Activated CD8-positive, alpha-beta T cell treated with anti-CD3 and anti-CD28 coated beads, Interleukin-2, amount 10 ng/mL, durations not matched to agents 7 days and 5 days (primary cell): ENCODE measurements around the gene SIPA1L3. TPM values are rescaled to one million over a fixed set of nuclear protein-coding genes. Genes with fewer than 3 reads are reported as not detected.
A peak's percentile ranks its signal among the peaks of the same experiment; 100 is the strongest.

Experiments used
- ATAC-seq: fragments of 150-1000 bp; cut with Tn5 transposase; one replicate; pipeline ENCODE4 v1.10.0; 2021; ENCODE audit warnings: moderate library complexity
- CTCF ChIA-PET: fragments of 350-600 bp; sonication (Branson Sonifier 250); formaldehyde crosslinking; loops from one replicate; lab custom pipeline; 2021; ENCODE audit warnings: antibody characterized with exemption; lab: Charles Lee
- POLR2A ChIA-PET: fragments of 350-600 bp; sonication (Branson Sonifier 250); formaldehyde crosslinking; loops from one replicate; lab custom pipeline; 2021; ENCODE audit warnings: antibody characterized with exemption; lab: Charles Lee
- DNase-seq: peaks from one replicate; pipeline ENCODE4 v3.0.0-alpha.2; 2020
- H3K27ac Mint-ChIP-seq: one replicate; pipeline ENCODE4 v1.8.0; 2021; ENCODE audit warnings: mild to moderate bottlenecking, mixed read lengths
- H3K27me3 Mint-ChIP-seq: one replicate; pipeline ENCODE4 v1.8.0; 2021; ENCODE audit warnings: low read depth, mixed read lengths
- H3K36me3 Mint-ChIP-seq: one replicate; pipeline ENCODE4 v1.8.0; 2021; ENCODE audit warnings: low read depth, mixed read lengths
- H3K4me1 Mint-ChIP-seq: one replicate; pipeline ENCODE4 v1.8.0; 2021; ENCODE audit warnings: low read depth, mixed read lengths
- H3K4me3 Mint-ChIP-seq: one replicate; pipeline ENCODE4 v1.8.0; 2021; ENCODE audit warnings: mild to moderate bottlenecking, mixed read lengths
- H3K9me3 Mint-ChIP-seq: one replicate; pipeline ENCODE4 v1.8.0; 2022; ENCODE audit warnings: mixed read lengths; ENCODE audit not compliant: insufficient read depth
- total RNA-seq, 2 experiments: library from RNA; stranded (reverse); gene quantifications; one replicate each; pipeline ENCODE4 v1.2.3, GENCODE V29; 2021

SIPA1L3 gene
- total RNA-seq, 2 experiments from 2014 or later: 18.3 to 20.2 TPM

GRCh38 chr19:37886571-37886970, 20.4 kb upstream of the SIPA1L3 start:
- DNase-seq (no peak), ATAC-seq (no peak)
- Mint-ChIP-seq H3K4me3 (no peak overlapping the region), H3K27me3 (no peaks in the 10 kb centered on the region), H3K36me3 (no peaks in the 10 kb centered on the region), H3K4me1 (no peaks in the 10 kb centered on the region), H3K9me3 (peaks cover 4% of the 10 kb centered on the region), H3K27ac (no peak overlapping the region)
- ChIA-PET POLR2A (no interaction called here), CTCF (no interaction called here)

GRCh38 chr19:37893845-37894575, 13.0 kb upstream of the SIPA1L3 start:
- CTCF ChIA-PET: interaction anchor here (0.7 to 2.2 kb wide), 2 partner anchors 8 to 525 kb away, joined by 3 to 6 read pairs; no protein-coding TSS in a partner anchor
- POLR2A ChIA-PET: no interaction called here
- H3K27me3 Mint-ChIP-seq: no peaks in the 10 kb centered on the region
- no peaks in the 10 kb centered on the region for H3K9me3 Mint-ChIP-seq
- H3K27ac Mint-ChIP-seq: no peak overlapping the region
- peaks cover 7% of the 10 kb centered on the region for H3K4me1 Mint-ChIP-seq
- DNase-seq (no peak), ATAC-seq (no peak)
- no peaks in the 10 kb centered on the region for H3K36me3 Mint-ChIP-seq
- H3K4me3 Mint-ChIP-seq: no peak overlapping the region

- CTCF ChIA-PET: no interaction called here
- POLR2A ChIA-PET: no interaction called here
These were observed 10.8 kb upstream of the SIPA1L3 start for GRCh38 chr19:37896180-37896579.

GRCh38 chr19:37899453-37899852, 7.6 kb upstream of the SIPA1L3 start:
- ChIA-PET CTCF (interaction anchor here (1.0 to 1.1 kb wide), 2 partner anchors 8 to 195 kb away, joined by 4 to 6 read pairs; partner anchors contain the start of gene SIPA1L3), POLR2A (no interaction called here)
- no peaks in the 10 kb centered on the region for H3K36me3 Mint-ChIP-seq
- peaks cover 7% of the 10 kb centered on the region for H3K4me1 Mint-ChIP-seq
- H3K9me3 Mint-ChIP-seq: no peaks in the 10 kb centered on the region
- H3K27me3 Mint-ChIP-seq: no peaks in the 10 kb centered on the region
- ATAC-seq (no peak), DNase-seq (no peak)
- H3K27ac Mint-ChIP-seq: no peak overlapping the region
- H3K4me3 Mint-ChIP-seq: no peak overlapping the region

More at GRCh38 chr19:37896180-37896579, 10.8 kb upstream of the SIPA1L3 start:
- ATAC-seq: no peak
- DNase-seq: no peak
- H3K27me3 Mint-ChIP-seq: no peaks in the 10 kb centered on the region
- no peak overlapping the region for H3K4me3 Mint-ChIP-seq
- H3K4me1 Mint-ChIP-seq: peaks cover 7% of the 10 kb centered on the region
- no peaks in the 10 kb centered on the region for H3K9me3 Mint-ChIP-seq
- no peaks in the 10 kb centered on the region for H3K36me3 Mint-ChIP-seq
- no peak overlapping the region for H3K27ac Mint-ChIP-seq

GRCh38 chr19:37899966-37900365, 7.0 kb upstream of the SIPA1L3 start:
- no peak overlapping the region for H3K4me3 Mint-ChIP-seq

GRCh38 chr19:37902668-37903067, 4.3 kb upstream of the SIPA1L3 start:
- ChIA-PET POLR2A (interaction anchor here (0.6 to 1.2 kb wide), 2 partner anchors 143 to 146 kb away, joined by 3 read pairs; no protein-coding TSS in a partner anchor), CTCF (interaction anchor here (0.6 to 2.4 kb wide), 53 partner anchors 9 to 521 kb away, joined by 3 to 22 read pairs (median 4); partner anchors contain the start of genes CATSPERG, KCNK6 and PPP1R14A)
- DNase-seq (peak; percentile 89), ATAC-seq (peak; percentile 27)
- H3K9me3 Mint-ChIP-seq: no peaks in the 10 kb centered on the region
- H3K27me3 Mint-ChIP-seq: peaks cover 2% of the 10 kb centered on the region
- peaks cover 15% of the 10 kb centered on the region for H3K4me1 Mint-ChIP-seq
- no peaks in the 10 kb centered on the region for H3K36me3 Mint-ChIP-seq
- no peak overlapping the region for H3K4me3 Mint-ChIP-seq
- no peak overlapping the region for H3K27ac Mint-ChIP-seq

More at GRCh38 chr19:37899966-37900365, 7.0 kb upstream of the SIPA1L3 start:
- Mint-ChIP-seq H3K36me3 (no peaks in the 10 kb centered on the region), H3K9me3 (no peaks in the 10 kb centered on the region), H3K27ac (no peak overlapping the region), H3K27me3 (no peaks in the 10 kb centered on the region), H3K4me1 (peaks cover 7% of the 10 kb centered on the region)
- no peak for DNase-seq
- ChIA-PET CTCF (no interaction called here), POLR2A (no interaction called here)
- ATAC-seq: no peak

- DNase-seq (no peak), ATAC-seq (no peak)
- H3K36me3 Mint-ChIP-seq: no peaks in the 10 kb centered on the region
- H3K9me3 Mint-ChIP-seq: no peaks in the 10 kb centered on the region
- H3K4me1 Mint-ChIP-seq: peaks cover 17% of the 10 kb centered on the region
- no peak overlapping the region for H3K4me3 Mint-ChIP-seq
- H3K27me3 Mint-ChIP-seq: peaks cover 2% of the 10 kb centered on the region
- POLR2A ChIA-PET: interaction anchor here (0.6 to 1.2 kb wide), 2 partner anchors 142 to 146 kb away, joined by 3 read pairs; no protein-coding TSS in a partner anchor
- CTCF ChIA-PET: interaction anchor here (0.6 to 2.4 kb wide), 39 partner anchors 13 to 521 kb away, joined by 3 to 22 read pairs (median 5); partner anchors contain the start of genes CATSPERG and KCNK6
- H3K27ac Mint-ChIP-seq: no peak overlapping the region
These were observed 3.9 kb upstream of the SIPA1L3 start for GRCh38 chr19:37903096-37903495.

GRCh38 chr19:37905946-37906868, 801 bp upstream of the SIPA1L3 start, which contains the start of gene WDR87:
WDR87 (minus strand) TSS chr19:37906594; CDS start chr19:37898239, 8,355 bp downstream.
- peak within 1 kb of the TSS; percentile 89 for H3K4me3 Mint-ChIP-seq
- ChIA-PET POLR2A (interaction anchor here (0.7 to 1.6 kb wide), 2 partner anchors 143 to 496 kb away, joined by 3 to 6 read pairs; partner anchors contain the start of gene FAM98C), CTCF (interaction anchor here (0.8 to 1.5 kb wide), 6 partner anchors 188 to 497 kb away, joined by 3 to 5 read pairs (median 4); partner anchors contain the start of gene FAM98C)
- no peaks in the 10 kb centered on the region for H3K9me3 Mint-ChIP-seq
- H3K27ac Mint-ChIP-seq: peak within 1 kb of the TSS; percentile 78
- H3K27me3 Mint-ChIP-seq: peaks cover 2% of the 10 kb centered on the region
- ATAC-seq: peak; percentile 13
- DNase-seq: peak; percentile 49
- peaks cover 20% of the 10 kb centered on the region for H3K4me1 Mint-ChIP-seq
- H3K36me3 Mint-ChIP-seq: no peaks in the 10 kb centered on the region

GRCh38 chr19:37907735-37908455, 887 bp downstream of the SIPA1L3 start:
- ATAC-seq: no peak
- Mint-ChIP-seq H3K27me3 (peaks cover 2% of the 10 kb centered on the region), H3K9me3 (no peaks in the 10 kb centered on the region), H3K4me3 (peak overlapping the region; percentile 89), H3K36me3 (no peaks in the 10 kb centered on the region), H3K27ac (no peak overlapping the region), H3K4me1 (peaks cover 20% of the 10 kb centered on the region)
- DNase-seq: no peak
- ChIA-PET CTCF (interaction anchor here (0.9 to 2.4 kb wide), 7 partner anchors 9 to 348 kb away, joined by 3 to 9 read pairs (median 5); partner anchors contain the start of gene PPP1R14A), POLR2A (interaction anchor here (1.6 kb wide), 1 partner anchor 141 kb away, joined by 6 read pairs; no protein-coding TSS in a partner anchor)

- H3K27me3 Mint-ChIP-seq: peaks cover 2% of the 10 kb centered on the region
- H3K4me1 Mint-ChIP-seq: peaks cover 26% of the 10 kb centered on the region
- H3K27ac Mint-ChIP-seq: no peak overlapping the region
- no peaks in the 10 kb centered on the region for H3K36me3 Mint-ChIP-seq
- DNase-seq (no peak), ATAC-seq (no peak)
- POLR2A ChIA-PET: no interaction called here
- H3K9me3 Mint-ChIP-seq: no peaks in the 10 kb centered on the region
- CTCF ChIA-PET: no interaction called here
- no peak overlapping the region for H3K4me3 Mint-ChIP-seq
These were observed 2.7 kb downstream of the SIPA1L3 start for GRCh38 chr19:37909661-37910199.
